Left lobe of liver (tissue), 2 donors: Measurements from ENCODE around the gene TMCC2. TPM values are rescaled to one million over a fixed set of nuclear protein-coding genes. Genes with fewer than 3 reads are reported as not detected.
"Not testable (repeated sequence)": the region's sequence is repeated elsewhere in the genome, so short reads cannot be mapped to it uniquely, and the experiment has no call there.

Source experiments
- ATAC-seq: fragments of 200-7000 bp; cut with Tn5 transposase; one replicate; pipeline ENCODE4 v1.9.1; 2020; ENCODE audit warnings: mild to moderate bottlenecking, moderate library complexity
- DNase-seq: peaks from one replicate; pipeline ENCODE4 v3.0.0-alpha.2; 2020; ENCODE audit warnings: low spot score
- total RNA-seq: library from RNA; stranded (reverse); gene quantifications from one replicate; pipeline ENCODE4 v1.2.1, GENCODE V29; 2021
- donor health status: DM: no; HTN: no; CAD: no; lungs with moderate emphysema.
- donor health status: DM: no; HTN: yes; CAD: no.

TMCC2 gene
- total RNA-seq, 1 donor from 2014 or later: 0.33 TPM

DNA sequence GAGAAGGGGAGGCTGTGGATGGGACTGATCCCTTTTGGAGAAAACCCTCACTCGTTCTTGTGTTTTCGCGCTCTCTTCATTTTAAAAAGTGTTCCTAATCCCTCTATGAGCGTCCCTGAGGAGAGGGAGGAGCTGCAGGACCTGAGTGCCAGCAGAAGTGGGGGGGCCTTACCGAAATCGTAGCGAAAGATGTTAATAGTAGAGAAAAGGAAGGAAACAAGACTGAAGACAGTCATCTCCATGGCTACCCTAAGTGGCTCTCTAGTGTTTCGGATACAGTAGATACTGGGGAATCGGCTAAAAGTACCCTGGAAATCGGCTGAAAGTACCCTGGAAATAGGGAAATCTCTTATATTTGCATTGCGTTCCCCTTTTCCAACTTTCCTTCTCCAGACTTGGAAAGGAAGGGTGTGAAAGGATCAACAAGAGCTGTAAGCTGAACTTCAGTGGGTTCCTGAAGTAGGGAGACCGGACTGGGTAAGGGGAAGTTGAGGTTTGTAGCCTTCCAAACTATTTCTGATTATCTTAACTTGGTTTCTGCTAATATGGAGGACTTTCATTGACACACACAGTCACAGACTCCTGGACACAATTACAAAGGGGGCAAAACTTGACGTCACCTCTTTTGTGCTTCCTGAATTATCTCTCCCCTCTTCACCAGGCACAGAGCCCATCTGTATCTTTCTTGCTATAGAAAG is 15.8 kb upstream of the TMCC2 start:
- no peak for DNase-seq
- no peak for ATAC-seq

- DNase-seq (no peak), ATAC-seq (no peak)
These were observed 13.0 kb upstream of the TMCC2 start for GRCh38 chr1:205214756-205215155.

DNA sequence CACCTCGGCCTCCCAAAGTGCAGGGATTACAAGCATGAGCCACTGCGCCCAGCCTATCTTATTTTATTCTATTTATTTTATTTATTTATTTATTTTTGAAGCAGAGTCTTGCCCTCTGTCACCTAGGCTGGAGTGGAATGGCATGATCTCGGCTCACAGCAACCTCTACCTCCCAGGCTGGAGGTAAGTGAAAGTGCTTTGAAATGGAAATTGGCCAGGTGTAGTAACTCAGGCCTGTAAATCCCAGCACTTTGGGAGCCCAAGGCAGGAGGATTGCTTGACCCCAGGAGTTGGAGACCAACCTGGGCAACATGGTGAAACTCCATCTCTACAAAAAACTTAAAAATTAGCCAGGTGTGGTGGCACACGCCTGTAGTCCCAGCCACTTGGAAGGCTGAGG is 11.2 kb upstream of the TMCC2 start:
- no peak for ATAC-seq

GRCh38 chr1:205217418-205217817 is 10.3 kb upstream of the TMCC2 start:
- DNase-seq: no peak
- ATAC-seq: no peak

More for the DNA sequence above, 11.2 kb upstream of the TMCC2 start:
- DNase-seq: no peak

GRCh38 chr1:205220421-205220820 is 7.3 kb upstream of the TMCC2 start:
- no peak for ATAC-seq
- DNase-seq: no peak

- no peak for DNase-seq
- ATAC-seq: no peak
These were observed 3.0 kb upstream of the TMCC2 start for GRCh38 chr1:205224736-205225135.

DNA sequence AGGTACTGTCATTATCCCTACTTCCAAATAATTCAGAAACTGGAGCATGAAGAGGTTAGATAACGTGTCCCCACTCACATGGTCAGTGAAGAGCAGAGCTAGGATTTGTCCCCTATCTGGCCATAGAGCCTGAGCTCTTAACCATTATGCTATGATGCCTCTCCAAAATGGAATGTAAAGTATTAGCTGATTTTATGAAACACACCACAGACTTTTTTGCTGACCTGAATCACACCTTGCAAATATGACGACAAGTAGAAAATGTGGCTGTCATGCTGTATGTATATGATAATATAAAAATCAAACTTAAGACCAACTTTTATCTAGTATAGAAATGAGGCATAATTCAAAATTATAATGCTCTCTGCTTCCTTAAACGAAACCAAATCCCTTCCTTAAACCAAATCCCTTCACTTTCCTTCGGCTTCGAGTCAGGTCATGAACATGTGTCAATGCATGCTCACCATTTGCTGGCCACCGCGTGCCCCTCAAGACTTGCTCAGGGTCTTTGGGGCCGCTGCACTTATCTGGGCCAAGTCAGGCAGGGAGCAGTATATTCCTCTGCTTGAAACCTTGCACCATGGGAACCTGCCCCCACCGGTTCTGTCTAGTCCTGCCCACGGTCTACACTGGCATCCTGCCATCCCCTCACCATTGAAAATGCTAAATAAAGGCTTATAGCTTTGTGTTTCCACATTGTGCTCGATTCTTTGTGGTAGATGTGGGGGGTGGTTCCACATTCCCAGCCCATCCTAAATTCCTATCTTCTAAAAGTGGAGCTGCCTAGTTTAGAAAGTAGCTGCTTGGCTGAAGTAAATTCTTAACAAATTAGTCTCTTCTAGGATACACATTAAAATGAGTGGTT is 1.6 kb upstream of the TMCC2 start:
- DNase-seq: peak; percentile 31
- no peak for ATAC-seq

GRCh38 chr1:205226868-205227583 is 720 bp upstream of the TMCC2 start:
- DNase-seq (peak; percentile 33), ATAC-seq (no peak)

DNA sequence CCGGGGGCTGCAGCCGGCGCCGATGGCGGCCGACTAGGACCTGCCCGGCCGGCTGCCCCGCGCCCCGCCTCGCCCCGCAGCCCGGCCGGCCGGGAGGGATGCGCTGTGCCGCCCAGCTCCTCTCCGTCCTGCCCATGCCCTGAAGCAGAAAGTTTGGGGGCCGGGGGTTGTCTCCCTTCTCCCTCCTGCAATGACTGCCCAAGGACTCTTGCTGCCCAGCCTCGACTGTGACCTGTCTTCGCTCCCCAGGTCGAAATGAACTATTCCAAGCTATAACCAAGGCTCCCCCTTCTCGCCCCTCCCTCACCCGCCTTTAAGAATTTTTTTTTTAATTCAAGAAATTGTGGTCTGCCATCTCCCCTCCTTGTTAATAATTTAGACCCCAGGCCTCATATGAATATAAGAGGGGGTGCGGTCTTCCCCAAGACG is 361 bp downstream of the TMCC2 start:
- ATAC-seq (no peak), DNase-seq (peak; percentile 33)

DNA sequence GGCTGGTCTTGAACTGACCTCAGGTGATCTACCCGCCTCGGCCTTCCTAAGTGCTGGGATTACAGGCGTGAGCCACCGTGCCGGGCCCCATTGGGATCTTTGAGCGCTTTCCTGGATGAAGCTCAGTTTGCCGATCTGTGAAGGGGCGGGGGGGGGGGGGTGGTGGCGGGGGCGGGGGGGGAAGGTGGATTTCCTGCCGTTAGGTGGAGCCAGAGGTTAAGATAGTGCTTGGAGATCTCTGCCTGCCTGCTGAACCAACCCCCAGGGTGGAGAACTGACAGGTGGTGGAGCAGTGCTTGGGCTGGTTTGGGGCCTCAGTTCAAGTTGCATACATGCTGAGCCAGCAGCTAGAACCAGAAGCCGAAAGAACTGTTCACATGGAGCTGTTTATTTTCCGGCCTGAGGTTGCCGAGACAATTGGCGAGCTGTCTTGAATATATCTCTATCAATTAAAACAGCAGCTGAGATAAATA is 1.7 kb downstream of the TMCC2 start:
- DNase-seq (peak; percentile 54), ATAC-seq (peak; percentile 85)

- DNase-seq (peak; percentile 30), ATAC-seq (no peak)
These were observed 2.4 kb downstream of the TMCC2 start for GRCh38 chr1:205229916-205230700.

GRCh38 chr1:205230982-205231381 is 3.2 kb downstream of the TMCC2 start:
- DNase-seq (peak; percentile 11), ATAC-seq (no peak)

DNA sequence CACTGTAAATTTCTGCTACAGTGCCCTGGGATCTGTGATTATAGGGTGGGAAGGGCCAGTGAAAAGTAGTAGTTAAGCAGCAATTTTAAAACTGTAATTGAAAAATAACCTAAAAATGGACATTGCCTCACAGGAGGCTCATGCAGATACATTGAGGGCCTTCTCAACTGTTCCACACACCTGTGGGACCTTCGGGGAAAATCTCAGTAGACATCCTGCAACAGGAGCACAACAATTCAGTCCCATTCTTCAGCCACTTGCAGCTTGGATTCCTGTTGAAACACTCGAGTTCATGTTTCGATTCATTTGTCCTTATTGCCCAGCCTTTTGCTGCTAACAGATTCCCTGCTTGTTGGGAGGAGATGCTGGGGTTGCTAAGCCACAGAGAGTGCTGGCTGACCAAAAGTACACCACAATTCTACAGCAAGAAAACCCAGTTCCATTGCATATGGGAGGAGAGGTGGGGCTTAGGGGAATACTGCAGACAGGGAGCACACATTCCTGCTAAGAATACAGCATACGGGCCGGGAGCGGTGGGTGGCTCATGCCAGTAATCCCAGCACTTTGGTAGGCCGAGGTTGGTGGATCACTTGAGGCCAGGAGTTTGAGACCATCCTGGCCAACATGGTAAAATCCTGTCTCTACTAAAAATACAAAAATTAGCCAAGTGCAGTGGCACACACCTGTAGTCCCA is 4.5 kb downstream of the TMCC2 start:
- DNase-seq (no peak), ATAC-seq (no peak)

GRCh38 chr1:205232945-205233397 is 5.2 kb downstream of the TMCC2 start:
- no peak for DNase-seq
- no peak for ATAC-seq

DNA sequence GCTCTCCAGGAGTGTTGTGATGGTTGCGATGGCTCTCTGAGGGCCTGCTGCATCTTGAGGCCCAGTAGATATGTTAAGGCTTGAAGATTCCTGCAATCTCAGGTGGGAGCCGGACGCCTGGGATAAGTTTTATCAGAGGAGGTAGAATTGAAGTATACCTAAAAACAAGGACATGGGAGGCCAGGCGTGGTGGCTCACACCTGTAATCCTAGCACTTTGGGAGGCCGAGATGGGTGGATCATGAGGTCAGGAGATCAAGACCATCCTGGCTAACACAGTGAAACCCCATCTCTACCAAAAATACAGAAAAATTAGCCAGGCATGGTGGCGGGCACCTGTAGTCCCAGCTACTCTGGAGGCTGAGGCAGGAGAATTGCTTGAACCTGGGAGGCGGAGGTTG is 6.2 kb downstream of the TMCC2 start:
- not testable (repeated sequence) for DNase-seq, ATAC-seq

DNA sequence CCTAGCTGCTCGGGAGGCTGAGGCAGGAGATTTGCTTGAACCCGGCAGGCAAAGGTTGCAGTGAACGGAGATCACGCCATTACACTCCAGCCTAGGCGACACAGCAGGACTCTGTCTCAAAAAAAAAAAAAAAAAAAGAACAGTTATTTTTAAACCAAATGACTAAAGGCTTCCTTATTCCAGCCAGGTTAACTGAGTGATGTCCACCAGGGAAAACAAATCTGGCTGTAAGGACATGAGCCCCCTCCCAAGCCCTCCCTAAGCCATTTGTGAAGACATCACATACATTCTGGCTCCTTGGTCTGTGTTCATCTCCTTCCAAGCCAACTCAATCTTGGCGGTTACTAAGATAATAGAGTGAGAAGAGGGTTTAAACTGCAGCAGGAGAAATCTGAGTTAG is 8.2 kb downstream of the TMCC2 start:
- no peak for ATAC-seq

GRCh38 chr1:205236526-205236925 is 8.8 kb downstream of the TMCC2 start:
- ATAC-seq (no peak), DNase-seq (no peak)

More for the DNA sequence above, 8.2 kb downstream of the TMCC2 start:
- DNase-seq: no peak

DNA sequence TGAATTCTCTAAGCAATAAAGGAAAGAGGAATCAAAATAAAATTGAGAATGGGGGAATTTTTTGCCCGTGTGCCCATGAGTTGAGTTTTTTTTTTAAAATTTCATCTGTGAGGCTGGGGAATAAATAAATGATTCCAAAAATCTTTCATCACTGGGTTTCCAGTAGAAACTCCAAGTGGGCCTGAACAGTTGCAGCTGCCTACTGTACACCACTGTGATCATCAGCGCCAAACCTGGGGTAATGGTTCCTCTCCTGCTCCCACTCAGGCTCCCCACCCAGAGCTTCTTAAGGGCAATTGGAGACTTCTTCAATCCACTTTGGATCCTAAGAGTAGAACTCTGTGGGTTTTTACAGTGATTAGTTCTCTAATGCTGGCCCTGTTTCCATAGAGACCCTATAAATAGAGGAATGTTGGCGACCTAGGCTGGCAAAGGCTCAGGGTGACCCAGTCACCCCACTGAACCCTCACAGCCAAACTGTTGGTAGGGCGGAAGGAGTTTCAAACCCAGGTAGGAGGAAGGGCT is 9.3 kb downstream of the TMCC2 start:
- no peak for DNase-seq
- ATAC-seq: no peak
